SJSA1 (cell line): Measurements from ENCODE around the gene ADGRA3. TPM values are rescaled to one million over a fixed set of nuclear protein-coding genes. Genes with fewer than 3 reads are reported as not detected.

Experiments
- DNase-seq, 2 experiments: peaks; one replicate each; pipeline ENCODE4 v3.0.0-alpha.2; 2015 to 2020; ENCODE audit warnings: low spot score in 2 of 2, low read depth in 1 of 2
- H3K27ac ChIP-seq: fragments of 250-450 bp; sonication (Bioruptor Pico); 2 replicates; pipeline ENCODE4 v1.5.1; 2020; ENCODE audit warnings: mild to moderate bottlenecking, moderate library complexity
- H3K27me3 ChIP-seq: fragments of 250-450 bp; sonication (Bioruptor Pico); replicated peaks from 2 replicates; pipeline ENCODE4 v1.5.1; 2020; ENCODE audit warnings: mild to moderate bottlenecking, moderate library complexity
- H3K36me3 ChIP-seq: fragments of 250-450 bp; sonication (Bioruptor Pico); 2 replicates; pipeline ENCODE4 v1.5.1; 2020; ENCODE audit warnings: mild to moderate bottlenecking
- H3K4me1 ChIP-seq: fragments of 250-450 bp; sonication (Bioruptor Pico); replicated peaks from 2 replicates; pipeline ENCODE4 v1.6.1; 2021; ENCODE audit warnings: mild to moderate bottlenecking
- H3K4me3 ChIP-seq: fragments of 250-450 bp; sonication (Bioruptor Pico); 2 replicates; pipeline ENCODE4 v1.5.1; 2020; ENCODE audit warnings: mild to moderate bottlenecking
- H3K9me3 ChIP-seq: fragments of 250-450 bp; sonication (Bioruptor Pico); replicated peaks from 2 replicates; pipeline ENCODE4 v1.5.1; 2020; ENCODE audit warnings: mild to moderate bottlenecking
- total RNA-seq: library from RNA; depleted of rRNA; stranded (reverse); fragments of >200 nt; shearing (Covaris generic); gene quantifications from 2 replicates; pipeline ENCODE4 v1.2.3, GENCODE V29; 2014

Gene ADGRA3
- total RNA-seq, 1 experiment from 2014 or later: 9.4 TPM

DNA sequence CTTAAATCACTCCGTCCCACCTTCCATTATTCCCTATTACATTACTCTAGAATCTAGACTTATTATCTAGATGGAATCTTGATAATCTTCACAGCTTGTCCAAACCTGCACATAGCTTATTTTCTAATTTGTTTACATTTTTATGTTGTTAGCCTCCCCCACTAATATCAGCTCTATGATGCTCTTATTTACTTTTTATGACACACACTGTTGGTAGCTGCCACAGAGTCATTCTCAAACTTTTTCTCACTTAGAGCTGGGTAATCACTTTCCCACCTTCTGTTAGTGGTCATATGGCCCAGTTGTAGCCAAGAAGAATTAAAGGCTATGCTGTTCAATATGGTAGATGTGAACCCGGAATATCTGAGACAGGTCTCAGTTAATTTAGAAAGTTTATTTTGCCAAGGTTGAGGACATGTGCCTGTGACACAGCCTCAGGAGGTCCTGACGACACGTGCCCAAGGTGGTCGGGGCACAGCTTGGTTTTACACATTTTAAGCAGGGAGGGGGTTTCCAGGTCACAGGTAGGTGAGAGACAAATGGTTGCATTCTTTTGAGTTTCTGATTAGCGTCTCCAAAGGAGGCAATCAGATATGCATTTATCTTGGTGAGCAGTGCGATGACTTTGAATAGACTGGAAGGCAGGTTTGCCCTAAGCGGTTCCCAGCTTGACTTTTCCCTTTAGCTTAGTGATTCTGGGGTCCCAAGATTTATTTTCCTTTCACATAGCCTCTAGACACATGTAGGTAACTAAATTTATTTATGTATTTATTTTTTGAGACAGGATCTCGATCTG, 7.0 kb upstream of the ADGRA3 start:
- H3K4me3 ChIP-seq: no peak overlapping the region
- H3K27me3 ChIP-seq: no peaks in the 10 kb centered on the region
- no peaks in the 10 kb centered on the region for H3K9me3 ChIP-seq
- no peak overlapping the region for H3K27ac ChIP-seq
- H3K36me3 ChIP-seq: no peaks in the 10 kb centered on the region
- no peaks in the 10 kb centered on the region for H3K4me1 ChIP-seq
- DNase-seq: no peak

DNA sequence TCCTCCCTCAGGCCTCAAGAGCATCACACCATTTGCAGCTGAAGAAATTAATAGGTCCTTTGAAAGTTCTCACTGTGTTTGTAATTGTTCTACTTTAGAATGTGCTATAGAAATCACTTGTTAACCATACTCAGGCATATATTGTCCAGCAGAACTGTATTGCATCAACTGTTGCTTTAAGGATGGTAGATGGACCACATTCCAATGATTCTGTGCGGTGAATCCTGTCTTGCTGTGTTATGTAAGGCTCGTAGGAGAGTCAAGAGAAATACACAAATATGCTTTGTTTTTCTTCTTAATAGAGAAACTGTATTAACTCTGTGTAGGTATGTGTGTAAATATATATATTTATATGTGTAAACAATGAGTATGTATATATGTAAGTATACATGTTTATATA, 6.3 kb upstream of the ADGRA3 start:
- DNase-seq: no peak
- Histone ChIP-seq H3K4me3 (no peak overlapping the region), H3K27ac (no peak overlapping the region), H3K4me1 (no peaks in the 10 kb centered on the region), H3K9me3 (no peaks in the 10 kb centered on the region), H3K36me3 (no peaks in the 10 kb centered on the region), H3K27me3 (no peaks in the 10 kb centered on the region)

DNA sequence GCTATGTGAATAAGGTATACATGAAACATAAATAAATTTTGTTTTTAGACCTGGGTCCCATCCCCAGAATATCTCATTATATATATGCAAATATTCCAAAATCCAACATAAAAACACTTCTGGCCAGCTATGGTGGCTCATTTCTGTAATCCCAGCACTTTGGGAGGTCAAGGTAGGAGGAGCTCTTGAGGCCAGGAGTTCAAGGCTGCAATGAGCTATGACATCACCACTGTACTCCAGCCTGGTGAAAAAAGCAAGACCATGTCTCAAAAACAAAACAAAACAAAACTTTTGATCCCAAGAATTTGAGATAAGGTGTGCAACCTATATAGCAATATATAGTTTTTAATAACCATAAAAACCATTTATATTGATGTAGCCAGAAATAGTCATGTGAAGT, 5.4 kb upstream of the ADGRA3 start:
- Histone ChIP-seq H3K27me3 (no peaks in the 10 kb centered on the region), H3K36me3 (no peaks in the 10 kb centered on the region), H3K4me3 (no peak overlapping the region), H3K9me3 (no peaks in the 10 kb centered on the region), H3K27ac (no peak overlapping the region), H3K4me1 (no peaks in the 10 kb centered on the region)
- no peak for DNase-seq

DNA sequence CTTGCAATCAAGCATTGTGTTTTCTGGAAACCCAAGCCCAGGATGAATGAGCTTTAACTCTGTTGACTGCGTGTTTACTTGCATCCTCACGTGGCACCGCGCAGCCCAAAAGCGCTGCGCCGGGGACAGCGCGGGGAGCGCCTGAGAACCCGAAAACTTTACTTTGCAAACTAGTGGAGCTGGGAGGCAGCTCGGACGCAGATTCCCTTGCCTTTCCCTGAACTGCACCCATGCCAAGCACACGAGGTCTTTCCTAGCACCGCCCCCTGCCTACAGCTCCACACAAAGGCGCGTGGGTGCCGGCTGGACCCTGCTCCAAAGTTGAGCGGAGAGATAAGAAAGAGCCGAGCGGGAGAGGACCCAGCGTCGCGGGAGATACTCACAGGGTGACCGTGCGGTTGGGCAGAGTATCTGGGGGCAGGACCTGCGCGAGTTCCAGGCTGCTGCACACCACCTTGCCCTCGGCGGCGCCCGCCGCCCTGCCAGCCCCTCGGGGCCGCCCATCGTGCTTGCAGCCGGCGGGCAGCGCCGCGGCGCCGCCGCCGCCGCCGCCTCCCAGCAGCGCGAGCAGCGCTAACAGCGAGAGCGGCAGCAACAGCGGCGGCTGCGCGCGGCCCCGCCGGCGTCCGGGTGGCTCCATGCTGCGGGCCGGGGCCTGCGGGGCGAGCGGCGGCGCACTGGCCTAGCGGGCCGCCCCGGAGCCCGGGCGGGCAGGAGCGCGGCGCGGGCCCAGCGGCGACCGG, 550 bp downstream of the ADGRA3 start:
- peak; percentile 47 to 50 for DNase-seq

DNA sequence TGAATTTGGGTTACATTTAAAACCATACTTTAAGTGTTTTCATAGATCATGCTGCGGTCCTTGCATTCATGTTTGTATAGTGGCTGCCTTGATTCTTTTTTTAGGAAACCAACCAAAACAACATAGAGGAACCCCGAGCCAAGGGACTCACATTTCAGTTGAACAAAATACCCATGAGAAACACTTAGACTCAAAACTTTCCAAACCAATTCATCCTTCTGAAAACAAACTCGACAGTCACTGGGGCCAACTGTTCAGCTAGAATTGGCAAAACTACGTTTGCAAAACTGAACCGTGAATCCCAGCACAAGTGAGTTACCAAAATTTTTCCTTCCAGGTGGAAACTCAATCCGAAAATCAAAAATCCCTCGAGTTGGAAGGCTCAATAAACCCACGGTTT, 1.4 kb downstream of the ADGRA3 start:
- Histone ChIP-seq H3K36me3 (no peaks in the 10 kb centered on the region), H3K4me1 (peaks cover 9% of the 10 kb centered on the region), H3K27ac (peak overlapping the region; percentile 66), H3K4me3 (peak overlapping the region; percentile 57), H3K27me3 (no peaks in the 10 kb centered on the region), H3K9me3 (no peaks in the 10 kb centered on the region)
- no peak for DNase-seq

More for the DNA sequence above, 550 bp downstream of the ADGRA3 start:
- Histone ChIP-seq H3K4me3 (peak overlapping the region; percentile 57), H3K36me3 (no peaks in the 10 kb centered on the region), H3K27ac (peak overlapping the region; percentile 66; the same call in 1 of the 2 replicates), H3K9me3 (no peaks in the 10 kb centered on the region), H3K27me3 (no peaks in the 10 kb centered on the region), H3K4me1 (peaks cover 6% of the 10 kb centered on the region)

DNA sequence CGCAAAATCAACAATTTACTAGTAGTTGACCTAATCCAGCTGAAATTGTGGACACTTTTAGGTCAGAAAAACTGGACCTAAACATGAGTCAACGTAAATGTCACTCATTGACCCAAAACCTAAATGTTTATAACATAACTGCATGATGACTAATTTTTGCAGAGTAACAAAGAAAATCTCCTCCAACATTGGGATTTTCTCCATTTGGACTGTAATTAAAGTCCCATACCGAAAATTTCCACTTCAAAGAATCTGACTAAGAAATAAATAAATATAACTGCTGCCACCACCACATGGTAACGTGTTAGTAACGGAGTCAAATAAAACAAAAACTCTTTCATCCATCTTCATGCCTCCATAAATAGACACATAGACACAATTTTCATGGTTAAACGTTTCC, 1.9 kb downstream of the ADGRA3 start:
- H3K27me3 ChIP-seq: no peaks in the 10 kb centered on the region
- peak overlapping the region; percentile 66 for H3K27ac ChIP-seq
- no peaks in the 10 kb centered on the region for H3K9me3 ChIP-seq
- peaks cover 9% of the 10 kb centered on the region for H3K4me1 ChIP-seq
- no peaks in the 10 kb centered on the region for H3K36me3 ChIP-seq
- peak overlapping the region; percentile 57; the same call in 1 of the 2 replicates for H3K4me3 ChIP-seq
- peak in 1 of 2 experiments; percentile 70 for DNase-seq

DNA sequence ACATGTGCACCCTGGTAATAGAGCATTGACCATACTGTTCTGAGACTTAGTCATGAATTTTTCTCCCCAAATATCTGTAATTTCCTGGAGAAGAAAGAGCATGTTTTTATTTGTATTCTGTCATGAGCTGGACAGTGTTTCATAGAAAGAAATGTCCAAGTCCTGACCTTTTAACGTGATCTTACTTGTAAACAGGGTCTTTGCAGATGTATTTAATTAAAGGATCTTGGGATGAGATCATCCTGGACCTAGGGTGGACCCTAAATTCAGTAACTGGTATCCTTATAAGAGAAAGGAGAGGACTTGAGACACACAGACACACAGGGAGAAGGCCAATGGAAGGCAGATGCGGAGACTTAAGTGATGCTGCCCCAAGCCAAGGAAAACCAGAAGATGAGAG, 3.6 kb downstream of the ADGRA3 start:
- no peak overlapping the region for H3K27ac ChIP-seq
- no peaks in the 10 kb centered on the region for H3K36me3 ChIP-seq
- DNase-seq: no peak
- no peak overlapping the region for H3K4me3 ChIP-seq
- H3K9me3 ChIP-seq: no peaks in the 10 kb centered on the region
- peaks cover 9% of the 10 kb centered on the region for H3K4me1 ChIP-seq
- no peaks in the 10 kb centered on the region for H3K27me3 ChIP-seq

DNA sequence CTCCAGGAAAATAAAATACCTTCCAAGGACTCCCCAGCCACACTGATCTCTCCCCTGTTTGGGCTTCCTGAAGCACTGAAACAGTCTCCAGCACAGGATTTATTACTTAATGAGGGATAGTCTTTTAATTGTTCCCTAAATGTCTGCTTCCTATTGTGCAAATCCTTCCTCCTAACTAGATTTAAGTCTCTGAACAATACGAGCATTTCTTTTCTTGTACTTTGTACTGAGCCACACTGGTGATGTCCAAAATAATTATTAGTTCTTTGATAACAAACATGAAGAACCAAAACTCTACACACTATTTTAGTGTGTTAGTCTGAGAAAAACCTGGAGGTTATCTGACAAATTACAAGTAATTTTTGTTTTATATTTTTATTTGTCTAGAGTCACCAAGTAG, 5.1 kb downstream of the ADGRA3 start:
- H3K9me3 ChIP-seq: no peaks in the 10 kb centered on the region
- H3K4me1 ChIP-seq: peaks cover 9% of the 10 kb centered on the region
- no peaks in the 10 kb centered on the region for H3K27me3 ChIP-seq
- no peak for DNase-seq
- H3K4me3 ChIP-seq: no peak overlapping the region
- H3K36me3 ChIP-seq: no peaks in the 10 kb centered on the region
- no peak overlapping the region for H3K27ac ChIP-seq

DNA sequence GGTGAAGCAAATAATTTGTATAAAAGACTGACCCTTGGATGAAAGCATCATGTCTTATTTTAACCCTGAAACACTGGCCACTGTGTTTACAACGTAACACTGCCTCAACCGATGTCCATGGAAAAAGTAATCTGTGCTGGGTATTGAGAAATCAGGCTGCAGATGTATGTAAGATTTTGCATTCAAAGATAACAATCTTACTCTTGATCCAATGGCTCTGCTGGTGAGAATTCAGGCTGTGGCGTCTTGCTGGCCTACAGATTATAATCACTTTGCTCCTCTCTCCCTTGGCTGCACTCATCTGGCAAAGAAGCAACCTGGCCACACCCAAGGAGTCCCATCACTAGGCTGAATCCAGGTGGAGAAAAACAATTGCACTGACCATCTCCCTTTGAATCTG, 7.5 kb downstream of the ADGRA3 start:
- peaks cover 4% of the 10 kb centered on the region for H3K4me1 ChIP-seq
- H3K36me3 ChIP-seq: no peaks in the 10 kb centered on the region
- H3K27me3 ChIP-seq: no peaks in the 10 kb centered on the region
- no peak for DNase-seq
- H3K27ac ChIP-seq: no peak overlapping the region
- no peak overlapping the region for H3K4me3 ChIP-seq
- no peaks in the 10 kb centered on the region for H3K9me3 ChIP-seq

DNA sequence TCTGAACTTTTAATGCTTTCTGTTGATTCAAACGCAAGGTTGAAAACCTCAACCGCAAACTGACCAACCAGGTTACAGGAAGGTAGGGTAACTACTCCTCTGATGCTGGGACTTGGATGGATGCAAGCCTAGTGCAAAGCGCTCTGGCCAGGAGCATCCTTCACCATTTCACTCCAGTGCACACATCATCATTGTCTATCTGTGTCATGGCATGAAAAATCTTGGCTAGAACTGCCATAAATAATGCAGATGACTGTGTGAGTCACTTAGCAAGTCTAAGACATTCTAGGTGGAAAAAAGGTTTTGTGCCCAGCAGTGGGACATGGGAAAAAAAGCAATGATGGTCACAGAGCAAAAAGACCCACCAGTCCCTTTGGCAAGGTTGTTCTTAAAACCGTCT, 10.9 kb downstream of the ADGRA3 start:
- no peaks in the 10 kb centered on the region for H3K27me3 ChIP-seq
- H3K4me3 ChIP-seq: no peak overlapping the region
- no peaks in the 10 kb centered on the region for H3K9me3 ChIP-seq
- no peaks in the 10 kb centered on the region for H3K36me3 ChIP-seq
- DNase-seq: no peak
- no peak overlapping the region for H3K27ac ChIP-seq
- H3K4me1 ChIP-seq: peaks cover 8% of the 10 kb centered on the region; the same call in 1 of the 2 replicates

DNA sequence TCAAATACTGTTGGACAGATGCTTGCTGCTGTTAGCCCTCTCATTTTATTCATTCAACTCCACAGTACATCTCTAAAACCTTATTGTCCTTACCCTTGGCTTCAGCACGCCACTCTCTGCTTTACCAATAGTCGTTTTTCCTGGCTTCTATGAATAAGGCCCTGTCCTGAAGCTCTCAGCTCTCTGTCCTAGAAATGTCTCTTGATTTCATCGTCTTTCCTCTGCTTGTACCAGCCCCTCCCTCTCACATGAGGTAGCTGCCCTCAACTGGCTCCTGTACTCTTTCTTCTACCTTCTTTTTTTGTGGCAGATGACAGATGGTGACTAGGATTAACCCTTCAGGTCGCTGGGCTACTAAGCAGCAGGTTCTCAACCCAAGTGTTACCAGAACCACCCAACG, 11.4 kb downstream of the ADGRA3 start:
- H3K27me3 ChIP-seq: no peaks in the 10 kb centered on the region
- H3K27ac ChIP-seq: no peak overlapping the region
- H3K4me1 ChIP-seq: peaks cover 8% of the 10 kb centered on the region; the same call in 1 of the 2 replicates
- H3K36me3 ChIP-seq: no peaks in the 10 kb centered on the region
- no peak overlapping the region for H3K4me3 ChIP-seq
- no peak for DNase-seq
- H3K9me3 ChIP-seq: no peaks in the 10 kb centered on the region

DNA sequence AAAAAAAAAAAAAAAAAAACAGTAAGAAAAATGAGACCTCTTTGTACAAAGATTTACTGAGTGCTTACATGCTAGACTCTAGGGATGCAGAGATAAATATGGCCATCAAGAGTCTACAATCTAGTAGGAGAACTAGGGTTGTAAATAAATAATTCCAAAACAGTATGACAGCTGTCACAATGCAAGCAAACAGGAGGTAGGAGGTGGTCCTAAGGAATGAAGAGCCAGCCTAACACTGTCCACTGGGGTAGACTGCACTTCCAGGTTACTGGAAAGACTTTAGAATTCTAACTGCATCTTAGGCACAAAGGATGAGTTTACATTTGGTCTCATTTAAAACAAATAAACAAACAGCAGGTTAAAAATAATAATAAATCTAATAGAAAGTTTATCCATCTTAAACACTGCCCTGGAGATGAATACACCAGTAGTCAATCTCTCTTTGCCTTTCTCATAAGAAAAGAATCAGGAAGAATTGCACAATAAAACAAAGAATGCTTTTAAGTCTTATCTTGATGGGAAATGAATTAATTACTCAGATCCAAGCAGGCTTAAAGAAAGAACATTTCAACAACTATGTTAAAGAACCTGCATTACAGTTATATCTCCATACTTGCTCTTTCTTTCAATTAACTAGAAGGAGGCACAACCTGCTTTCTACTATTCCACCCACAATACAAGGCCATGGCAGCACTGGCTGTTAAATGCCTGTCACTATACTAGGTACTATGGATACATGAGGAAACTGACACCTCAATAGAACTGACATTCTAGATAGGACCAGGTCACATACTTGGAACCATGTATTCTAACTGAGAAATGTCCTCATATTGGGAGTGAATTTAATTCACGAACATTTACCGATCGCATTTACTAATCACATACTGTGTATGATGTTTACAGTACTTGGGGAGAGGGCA, 12.7 kb downstream of the ADGRA3 start:
- Histone ChIP-seq H3K4me1 (peaks cover 8% of the 10 kb centered on the region; the same call in 1 of the 2 replicates), H3K9me3 (no peaks in the 10 kb centered on the region), H3K27me3 (no peaks in the 10 kb centered on the region), H3K27ac (no peak overlapping the region), H3K4me3 (no peak overlapping the region), H3K36me3 (no peaks in the 10 kb centered on the region)
- DNase-seq: no peak

DNA sequence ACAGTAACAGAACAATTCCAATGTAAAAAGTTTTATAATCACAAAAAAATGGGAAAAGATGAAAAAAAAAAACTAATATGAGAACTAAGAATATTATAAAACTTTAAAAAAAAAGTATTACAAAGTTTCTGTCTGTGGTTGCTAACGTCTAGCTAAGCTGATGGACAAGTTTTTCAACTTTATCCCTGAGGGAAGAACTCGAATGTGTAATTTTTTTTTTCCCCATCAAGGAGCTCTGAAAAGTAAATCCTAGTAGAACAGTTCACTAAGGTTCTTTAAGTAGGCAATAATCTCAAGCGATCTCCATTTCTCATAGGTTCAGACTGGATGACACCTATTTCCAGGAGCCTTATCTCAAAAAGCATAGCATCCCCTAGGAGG, 14.2 kb downstream of the ADGRA3 start:
- Histone ChIP-seq H3K36me3 (no peaks in the 10 kb centered on the region), H3K27me3 (no peaks in the 10 kb centered on the region), H3K27ac (no peak overlapping the region), H3K4me1 (peaks cover 8% of the 10 kb centered on the region; the same call in 1 of the 2 replicates), H3K4me3 (no peak overlapping the region), H3K9me3 (no peaks in the 10 kb centered on the region)
- no peak for DNase-seq
